Stimulated activated CD8-positive, alpha-beta memory T cell treated with anti-CD3 and anti-CD28 coated beads, Interleukin-2, amount 100 ng/mL, for 1 hour (primary cell): Measurements from ENCODE around the gene INCA1.
"Not testable (repeated sequence)": the region's sequence is repeated elsewhere in the genome, so short reads cannot be mapped to it uniquely, and the experiment has no call there.

Experiments
- DNase-seq, 2 donors: peaks; one replicate each; pipeline ENCODE4 v3.0.0-alpha.2; 2020; ENCODE audit warnings: low read depth in 2 of 2

Gene INCA1

DNA sequence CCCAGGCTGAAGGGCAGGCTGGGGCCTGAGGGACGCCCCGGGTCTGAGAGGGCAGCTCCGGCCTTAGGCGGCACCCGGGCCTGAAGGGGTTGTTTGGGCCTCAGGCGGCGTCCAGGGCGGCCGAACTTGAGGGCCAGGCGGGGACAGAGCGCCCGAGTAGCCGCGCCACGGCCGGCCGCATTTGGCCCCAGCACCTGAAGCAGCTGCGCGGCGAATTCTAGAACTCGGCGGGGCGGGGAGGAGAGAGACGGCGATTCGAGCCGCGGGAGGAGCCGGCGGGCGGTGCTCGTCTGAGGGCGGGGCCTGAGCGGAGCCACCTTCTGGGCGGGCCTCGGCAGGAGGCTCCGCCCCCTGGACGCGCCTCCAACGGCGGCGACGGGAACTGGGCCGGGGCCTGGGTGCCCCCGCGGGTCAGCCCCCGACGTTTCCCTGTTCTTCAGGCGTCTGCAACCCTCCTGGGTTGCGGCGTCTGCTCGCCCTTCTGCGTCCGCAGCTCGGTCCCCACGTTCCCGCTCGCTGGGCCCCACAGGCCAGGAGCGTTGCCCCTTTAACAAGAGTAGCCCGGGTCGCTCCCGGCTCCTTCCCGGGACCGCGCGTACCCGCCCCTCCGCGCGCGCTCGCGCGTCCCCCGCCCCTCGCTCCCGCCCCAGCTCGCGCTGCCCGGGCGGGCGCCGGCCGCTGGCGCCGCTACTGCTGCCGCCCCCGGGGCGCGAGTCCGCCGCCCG lies at the start of gene INCA1, which contains the start of gene KIF1C:
TSS of gene INCA1 (minus strand) at position 221 of the 725 bp plus-strand sequence. CDS start 3,085 bp downstream, outside the sequence.
TSS of gene KIF1C (plus strand) at position 649 of the 725 bp plus-strand sequence. CDS start 2,297 bp downstream, outside the sequence.
- peak; percentile 81 to 86 for DNase-seq

DNA sequence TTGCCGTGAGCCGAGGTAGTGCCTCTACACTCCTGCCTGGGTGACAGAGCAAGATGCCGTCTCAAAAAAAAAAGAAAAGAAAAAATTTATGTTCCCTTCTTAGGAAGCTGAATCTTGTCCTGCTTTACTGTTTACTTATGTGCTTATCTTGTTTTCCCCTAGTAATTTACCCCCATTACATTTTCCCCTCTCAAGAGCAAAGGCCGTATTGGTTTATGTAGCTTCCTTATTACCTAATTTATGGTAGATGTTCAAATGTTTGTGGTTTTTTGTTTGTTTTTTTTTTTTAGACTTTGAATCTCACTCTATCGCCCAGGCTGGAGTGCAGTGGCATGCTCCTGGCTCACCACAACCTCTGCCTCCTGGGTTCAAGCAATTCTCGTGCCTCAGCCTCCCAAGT lies 48.2 kb upstream of the INCA1 start:
- no peak for DNase-seq

GRCh38 chr17:5044630-5045029 lies 47.3 kb upstream of the INCA1 start:
- no peak for DNase-seq

DNA sequence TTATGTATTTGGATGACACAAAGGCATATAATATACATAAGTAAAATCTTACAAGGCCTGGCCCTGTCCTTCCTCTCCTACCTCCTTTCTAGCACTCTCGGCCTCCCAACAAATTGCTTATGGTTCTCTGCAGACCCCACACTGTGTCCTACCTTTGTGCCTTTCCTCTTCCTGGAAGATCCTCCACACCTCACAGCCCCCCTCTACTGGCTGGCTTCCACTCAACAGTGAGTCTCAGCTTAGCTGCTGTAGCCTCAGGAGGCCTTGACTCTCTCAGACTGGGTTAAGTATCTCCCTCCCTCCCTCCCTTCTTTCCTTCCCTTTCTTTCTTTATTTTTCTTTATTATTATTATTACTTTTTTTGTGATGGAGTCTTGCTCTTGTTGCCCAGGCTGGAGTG lies 46.2 kb upstream of the INCA1 start:
- no peak for DNase-seq

GRCh38 chr17:5042157-5043022 lies 45.1 kb upstream of the INCA1 start:
- DNase-seq = no peak

GRCh38 chr17:5035315-5035714 lies 38.0 kb upstream of the INCA1 start, which contains the start of gene SLC52A1:
SLC52A1 (minus strand) TSS chr17:5035426; CDS start chr17:5034606, 820 bp downstream.
- no peak for DNase-seq

- no peak for DNase-seq
Measured at GRCh38 chr17:5034651-5035050, 37.3 kb upstream of the INCA1 start.

GRCh38 chr17:5034063-5034462 lies 36.7 kb upstream of the INCA1 start:
- no peak for DNase-seq

DNA sequence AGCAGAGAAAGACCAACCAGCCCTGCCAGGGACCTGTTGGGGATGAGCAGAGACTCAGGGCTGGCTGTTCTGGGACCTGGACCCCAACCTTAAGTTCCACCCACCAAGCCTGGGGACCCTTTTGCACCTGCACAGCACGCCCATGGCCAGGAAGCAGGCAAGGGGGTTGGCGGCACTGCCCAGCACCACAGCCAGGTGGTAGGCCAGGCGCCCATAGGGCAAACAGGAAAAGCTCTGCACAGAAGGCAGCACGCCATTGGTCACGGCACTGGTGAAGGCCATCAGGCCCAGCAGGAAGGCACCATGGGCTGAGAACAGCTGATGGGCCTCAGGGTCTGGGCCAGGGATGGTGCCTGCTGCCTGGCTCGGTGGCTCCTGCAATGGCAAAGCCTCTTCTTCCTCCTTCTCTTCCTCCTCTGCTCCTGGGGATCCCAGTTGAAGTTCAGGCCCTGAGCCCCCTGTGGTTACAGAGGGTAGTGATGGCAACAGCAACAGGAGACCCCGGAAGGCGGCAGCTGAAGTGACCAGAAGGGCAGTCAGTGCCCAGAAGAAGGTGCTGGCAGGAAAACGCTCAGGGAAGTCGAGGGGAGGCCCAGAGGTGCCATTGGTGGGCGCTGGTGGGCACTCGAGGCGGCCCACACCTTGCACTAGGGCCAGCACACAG lies 36.2 kb upstream of the INCA1 start:
- no peak for DNase-seq

GRCh38 chr17:5032865-5033264 lies 35.5 kb upstream of the INCA1 start:
- no peak for DNase-seq

- peak; percentile 54 to 66 for DNase-seq
Measured at GRCh38 chr17:5031365-5032082, 34.2 kb upstream of the INCA1 start.

GRCh38 chr17:5030168-5030567 lies 32.8 kb upstream of the INCA1 start:
- DNase-seq = not testable (repeated sequence)

GRCh38 chr17:5027916-5028315 lies 30.6 kb upstream of the INCA1 start:
- no peak for DNase-seq

- no peak for DNase-seq
Measured at GRCh38 chr17:5027299-5027698, 30.0 kb upstream of the INCA1 start.

GRCh38 chr17:5024604-5025003 lies 27.3 kb upstream of the INCA1 start:
- no peak for DNase-seq

- DNase-seq = no peak
Measured at GRCh38 chr17:5023588-5024147, 26.3 kb upstream of the INCA1 start.

- no peak for DNase-seq
Measured at GRCh38 chr17:5022171-5022711, 24.9 kb upstream of the INCA1 start.

DNA sequence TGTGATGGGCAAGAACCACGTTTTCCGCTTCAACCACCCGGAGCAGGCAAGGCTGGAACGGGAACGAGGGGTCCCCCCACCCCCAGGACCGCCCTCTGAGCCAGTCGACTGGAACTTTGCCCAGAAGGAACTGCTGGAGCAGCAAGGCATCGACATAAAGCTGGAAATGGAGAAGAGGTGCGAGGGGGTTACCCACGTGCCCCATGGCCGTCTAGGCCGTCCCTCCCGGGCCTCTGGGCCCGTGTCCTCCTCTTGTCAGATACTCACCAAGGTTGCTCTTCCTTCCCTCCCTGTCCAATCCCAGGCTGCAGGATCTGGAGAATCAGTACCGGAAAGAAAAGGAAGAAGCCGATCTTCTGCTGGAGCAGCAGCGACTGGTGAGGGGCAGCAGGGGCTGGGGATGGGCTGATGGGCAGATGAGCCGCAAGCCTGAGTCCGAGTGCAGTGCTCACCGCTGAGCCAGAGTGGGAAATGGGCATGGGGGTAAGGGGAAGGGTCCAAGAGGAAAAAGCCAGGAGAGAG lies 23.2 kb upstream of the INCA1 start:
- no peak for DNase-seq

DNA sequence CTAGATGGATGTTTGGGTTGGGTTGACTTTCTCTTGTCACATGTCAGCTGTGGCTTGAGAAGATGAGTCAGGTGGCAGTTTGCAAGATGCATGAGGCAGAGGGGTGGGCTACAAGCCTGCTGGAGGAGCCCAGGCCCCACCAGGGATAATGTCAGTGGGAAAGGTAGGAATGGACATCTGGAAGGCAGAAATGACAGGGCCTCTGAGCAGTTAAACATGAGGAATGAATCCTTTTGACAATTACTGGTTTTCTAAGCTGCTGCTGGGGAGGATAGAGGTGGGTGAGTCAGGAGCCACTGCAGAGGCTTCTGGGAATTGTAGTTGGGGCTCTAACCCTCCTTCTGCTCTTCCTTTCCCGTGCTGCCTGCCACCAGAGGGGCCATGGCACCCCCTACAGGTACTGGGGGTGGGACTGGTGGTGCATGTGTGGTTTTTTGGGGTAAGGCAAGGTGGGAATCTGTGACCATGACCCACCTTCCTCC lies 22.2 kb upstream of the INCA1 start:
- DNase-seq = peak; percentile 13 to 24

DNA sequence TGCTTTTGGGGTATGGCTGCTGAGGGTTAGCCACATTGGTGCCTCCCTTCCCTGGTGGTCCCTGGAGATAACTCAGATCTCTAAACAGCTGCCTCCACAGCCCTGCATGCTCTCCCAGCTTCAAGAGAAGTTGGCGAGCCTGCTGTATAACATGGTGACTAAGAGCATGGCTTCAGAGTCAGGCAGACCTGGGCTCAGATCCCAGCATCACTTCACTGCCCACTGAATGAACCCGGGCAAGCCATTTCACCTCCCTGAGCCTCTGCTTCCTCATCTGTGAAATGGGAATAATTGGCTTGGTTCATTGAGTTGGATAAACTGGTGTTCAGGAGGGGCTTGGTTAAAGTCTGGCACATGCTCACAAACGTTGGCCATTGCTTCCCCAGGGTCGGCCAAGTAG lies 17.0 kb upstream of the INCA1 start:
- DNase-seq = no peak
